Measurements from ENCODE around the gene MKNK2. TPM values are rescaled to one million over a fixed set of nuclear protein-coding genes. Genes with fewer than 3 reads are reported as not detected.

MKNK2 gene
- 32.4 TPM for total RNA-seq

DNA sequence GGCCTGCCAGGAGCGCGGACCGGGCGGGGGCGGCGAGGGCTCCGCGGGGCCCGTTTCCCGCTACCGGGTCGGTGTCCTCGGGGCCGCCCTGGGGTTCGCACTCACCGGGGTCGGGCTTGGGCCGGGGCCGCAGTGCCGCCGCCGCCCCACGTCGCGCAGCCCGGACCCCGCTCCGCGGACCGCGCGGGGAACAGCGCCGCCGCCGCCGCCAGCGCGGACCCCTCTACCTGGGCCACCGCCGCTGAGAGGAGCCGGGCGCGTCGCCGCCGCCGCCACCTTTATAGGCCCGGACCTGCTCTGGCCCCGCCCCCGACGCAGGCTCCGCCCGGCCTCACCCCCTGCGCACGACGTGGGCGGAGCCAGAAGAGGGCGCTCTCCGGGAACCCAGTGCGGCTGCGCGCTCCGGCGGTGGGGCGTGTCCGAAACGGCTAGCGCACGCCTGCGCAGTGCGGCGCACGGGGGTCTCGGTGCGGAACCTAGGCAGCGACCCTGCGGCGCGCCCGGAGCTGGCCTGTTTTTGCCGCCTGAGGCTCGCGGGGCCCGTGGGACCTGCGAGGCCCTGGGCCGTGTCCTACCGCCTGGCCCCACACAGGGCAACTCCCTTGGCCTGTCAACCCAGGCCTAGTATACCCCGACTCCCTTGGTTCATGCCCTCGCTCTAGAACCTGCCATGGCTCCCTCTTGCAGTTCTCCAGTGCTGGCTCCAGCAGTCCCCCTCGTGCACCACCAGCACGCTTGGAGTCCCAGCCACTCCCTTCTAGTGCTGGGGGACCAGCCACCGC, at the start of gene MKNK2:
TSS of gene MKNK2 (minus strand) at position 254 of the 782 bp plus-strand sequence. CDS start 393 bp downstream, outside the sequence.
- H3K4me3 ChIP-seq (ENCODE audit: low read length in 3 of 3): peak within 1 kb of the TSS; percentile 85 to 93 (median 90)
- peak within 1 kb of the TSS; percentile 96 for H3K27ac ChIP-seq (ENCODE audit: low read depth, low read length)
- H3K9me3 ChIP-seq (ENCODE audit: control insufficient read depth in 3 of 3, low read length in 3 of 3): no peaks in the 10 kb centered on the region
- no peaks in the 10 kb centered on the region for H3K27me3 ChIP-seq (ENCODE audit: control insufficient read depth in 3 of 3, insufficient read depth in 3 of 3, low read length in 3 of 3)
- peaks cover 56 to 72% (median 68%) of the 10 kb centered on the region in 3 donors for H3K4me1 ChIP-seq (ENCODE audit: control insufficient read depth in 3 of 3, insufficient read depth in 3 of 3, low read length in 3 of 3)
- H3K36me3 ChIP-seq (ENCODE audit: control insufficient read depth in 3 of 3, insufficient read depth in 3 of 3, low read length in 3 of 3): peaks cover 5 to 16% (median 6%) of the 10 kb centered on the region in 3 donors
- H3K9ac ChIP-seq (ENCODE audit: low read depth in 1 of 3, low read length in 3 of 3): peak within 1 kb of the TSS; percentile 93 to 99 (median 97)

DNA sequence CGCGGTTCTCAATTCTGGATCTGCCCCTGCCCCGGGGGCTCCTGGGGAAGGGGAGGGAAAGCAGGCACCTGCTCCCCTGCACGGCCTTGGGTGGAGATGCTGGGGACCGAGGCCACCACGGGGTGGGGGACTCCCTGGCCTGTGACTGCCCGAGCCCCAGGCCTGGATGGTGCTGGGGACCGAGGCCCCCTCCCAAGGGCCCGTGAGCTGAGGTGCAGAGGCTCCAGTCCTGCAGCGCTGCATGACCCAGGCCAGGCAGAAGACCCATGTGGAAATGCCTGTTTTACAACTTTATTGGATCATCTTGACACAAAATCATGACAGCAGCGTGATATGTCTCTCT, 49.6 kb upstream of the MKNK2 start:
- no peak overlapping the region for H3K4me3 ChIP-seq (ENCODE audit: low read length in 3 of 3)
- no peaks in the 10 kb centered on the region for H3K9me3 ChIP-seq (ENCODE audit: control insufficient read depth in 3 of 3, low read length in 3 of 3)
- no peak overlapping the region for H3K27ac ChIP-seq (ENCODE audit: low read depth, low read length)
- no peak overlapping the region for H3K9ac ChIP-seq (ENCODE audit: low read depth in 1 of 3, low read length in 3 of 3)
- no peaks in the 10 kb centered on the region for H3K27me3 ChIP-seq (ENCODE audit: control insufficient read depth in 3 of 3, insufficient read depth in 3 of 3, low read length in 3 of 3)
- H3K4me1 ChIP-seq (ENCODE audit: control insufficient read depth in 3 of 3, insufficient read depth in 3 of 3, low read length in 3 of 3): peaks cover 7 to 13% (median 11%) of the 10 kb centered on the region in 3 donors
- H3K36me3 ChIP-seq (ENCODE audit: control insufficient read depth in 3 of 3, insufficient read depth in 3 of 3, low read length in 3 of 3): peaks cover 26 to 35% (median 26%) of the 10 kb centered on the region in 3 donors

GRCh38 chr19:2099937-2100718, 49.1 kb upstream of the MKNK2 start:
- H3K36me3 ChIP-seq (ENCODE audit: control insufficient read depth in 3 of 3, insufficient read depth in 3 of 3, low read length in 3 of 3): peaks cover 23 to 33% (median 26%) of the 10 kb centered on the region in 3 donors
- peaks cover 9 to 17% (median 13%) of the 10 kb centered on the region in 3 donors for H3K4me1 ChIP-seq (ENCODE audit: control insufficient read depth in 3 of 3, insufficient read depth in 3 of 3, low read length in 3 of 3)
- no peak overlapping the region for H3K9ac ChIP-seq (ENCODE audit: low read depth in 1 of 3, low read length in 3 of 3)
- H3K9me3 ChIP-seq (ENCODE audit: control insufficient read depth in 3 of 3, low read length in 3 of 3): no peaks in the 10 kb centered on the region
- H3K27ac ChIP-seq (ENCODE audit: low read depth, low read length): no peak overlapping the region
- no peaks in the 10 kb centered on the region for H3K27me3 ChIP-seq (ENCODE audit: control insufficient read depth in 3 of 3, insufficient read depth in 3 of 3, low read length in 3 of 3)
- no peak overlapping the region for H3K4me3 ChIP-seq (ENCODE audit: low read length in 3 of 3)

- Histone ChIP-seq H3K36me3 (ENCODE audit: control insufficient read depth in 3 of 3, insufficient read depth in 3 of 3, low read length in 3 of 3) (peaks cover 23 to 31% (median 26%) of the 10 kb centered on the region in 3 donors), H3K4me1 (ENCODE audit: control insufficient read depth in 3 of 3, insufficient read depth in 3 of 3, low read length in 3 of 3) (peaks cover 16 to 23% (median 21%) of the 10 kb centered on the region in 3 donors), H3K27me3 (ENCODE audit: control insufficient read depth in 3 of 3, insufficient read depth in 3 of 3, low read length in 3 of 3) (no peaks in the 10 kb centered on the region), H3K9ac (ENCODE audit: low read depth in 1 of 3, low read length in 3 of 3) (peak overlapping the region in 1 of 3 donors; percentile 54), H3K9me3 (ENCODE audit: control insufficient read depth in 3 of 3, low read length in 3 of 3) (no peaks in the 10 kb centered on the region), H3K4me3 (ENCODE audit: low read length in 3 of 3) (no peak overlapping the region), H3K27ac (ENCODE audit: low read depth, low read length) (no peak overlapping the region)
Measured at GRCh38 chr19:2099054-2099501, 48.0 kb upstream of the MKNK2 start.

DNA sequence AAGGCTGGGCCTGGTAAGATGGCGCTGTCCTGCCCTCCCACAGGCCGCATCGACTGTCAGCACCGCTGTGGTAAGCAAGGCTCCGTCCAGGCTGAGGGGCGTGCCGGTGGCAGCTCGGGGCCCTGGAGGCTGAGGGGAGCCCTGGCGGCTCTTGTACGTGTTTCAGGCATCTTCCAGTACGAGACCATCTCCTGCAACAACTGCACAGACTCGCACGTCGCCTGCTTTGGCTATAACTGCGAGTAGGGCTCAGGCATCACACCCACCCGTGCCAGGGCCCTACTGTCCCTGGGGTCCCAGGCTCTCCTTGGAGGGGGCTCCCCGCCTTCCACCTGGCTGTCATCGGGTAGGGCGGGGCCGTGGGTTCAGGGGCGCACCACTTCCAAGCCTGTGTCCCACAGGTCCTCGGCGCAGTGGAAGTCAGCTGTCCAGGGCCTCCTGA, 46.9 kb upstream of the MKNK2 start:
- peaks cover 16 to 31% (median 24%) of the 10 kb centered on the region in 3 donors for H3K4me1 ChIP-seq (ENCODE audit: control insufficient read depth in 3 of 3, insufficient read depth in 3 of 3, low read length in 3 of 3)
- H3K9me3 ChIP-seq (ENCODE audit: control insufficient read depth in 3 of 3, low read length in 3 of 3): no peaks in the 10 kb centered on the region
- no peak overlapping the region for H3K27ac ChIP-seq (ENCODE audit: low read depth, low read length)
- no peaks in the 10 kb centered on the region for H3K27me3 ChIP-seq (ENCODE audit: control insufficient read depth in 3 of 3, insufficient read depth in 3 of 3, low read length in 3 of 3)
- H3K4me3 ChIP-seq (ENCODE audit: low read length in 3 of 3): no peak overlapping the region
- peak overlapping the region; percentile 4 to 79 (median 66) for H3K9ac ChIP-seq (ENCODE audit: low read depth in 1 of 3, low read length in 3 of 3)
- H3K36me3 ChIP-seq (ENCODE audit: control insufficient read depth in 3 of 3, insufficient read depth in 3 of 3, low read length in 3 of 3): peaks cover 26% of the 10 kb centered on the region in 3 donors

- Histone ChIP-seq H3K36me3 (ENCODE audit: control insufficient read depth in 3 of 3, insufficient read depth in 3 of 3, low read length in 3 of 3) (peaks cover 26% of the 10 kb centered on the region in 3 donors), H3K27ac (ENCODE audit: low read depth, low read length) (peak overlapping the region; percentile 76), H3K4me1 (ENCODE audit: control insufficient read depth in 3 of 3, insufficient read depth in 3 of 3, low read length in 3 of 3) (peaks cover 16 to 31% (median 24%) of the 10 kb centered on the region in 3 donors), H3K27me3 (ENCODE audit: control insufficient read depth in 3 of 3, insufficient read depth in 3 of 3, low read length in 3 of 3) (no peaks in the 10 kb centered on the region), H3K4me3 (ENCODE audit: low read length in 3 of 3) (peak overlapping the region; percentile 63 to 82 (median 74)), H3K9me3 (ENCODE audit: control insufficient read depth in 3 of 3, low read length in 3 of 3) (no peaks in the 10 kb centered on the region), H3K9ac (ENCODE audit: low read depth in 1 of 3, low read length in 3 of 3) (peak overlapping the region; percentile 66 to 79 (median 76))
Measured at GRCh38 chr19:2097203-2097885, 46.3 kb upstream of the MKNK2 start.

GRCh38 chr19:2096480-2097202, 45.6 kb upstream of the MKNK2 start, which contains the start of gene IZUMO4:
Gene IZUMO4, plus strand, starts transcription at chr19:2096915. Its CDS starts 31 bp downstream, at chr19:2096946.
- Histone ChIP-seq H3K36me3 (ENCODE audit: control insufficient read depth in 3 of 3, insufficient read depth in 3 of 3, low read length in 3 of 3) (peaks cover 21 to 22% (median 21%) of the 10 kb centered on the region in 3 donors), H3K27me3 (ENCODE audit: control insufficient read depth in 3 of 3, insufficient read depth in 3 of 3, low read length in 3 of 3) (no peaks in the 10 kb centered on the region), H3K9me3 (ENCODE audit: control insufficient read depth in 3 of 3, low read length in 3 of 3) (no peaks in the 10 kb centered on the region), H3K4me3 (ENCODE audit: low read length in 3 of 3) (peak within 1 kb of the TSS; percentile 72 to 82 (median 81)), H3K4me1 (ENCODE audit: control insufficient read depth in 3 of 3, insufficient read depth in 3 of 3, low read length in 3 of 3) (peaks cover 16 to 34% (median 24%) of the 10 kb centered on the region in 3 donors), H3K27ac (ENCODE audit: low read depth, low read length) (peak within 1 kb of the TSS; percentile 88), H3K9ac (ENCODE audit: low read depth in 1 of 3, low read length in 3 of 3) (peak within 1 kb of the TSS; percentile 76 to 82 (median 80))

GRCh38 chr19:2096034-2096479, 45.0 kb upstream of the MKNK2 start, which contains the start of gene MOB3A:
Gene MOB3A, minus strand, starts transcription at chr19:2096326. Its CDS starts 17,766 bp downstream, at chr19:2078560.
- Histone ChIP-seq H3K27me3 (ENCODE audit: control insufficient read depth in 3 of 3, insufficient read depth in 3 of 3, low read length in 3 of 3) (no peaks in the 10 kb centered on the region), H3K36me3 (ENCODE audit: control insufficient read depth in 3 of 3, insufficient read depth in 3 of 3, low read length in 3 of 3) (peaks cover 15 to 16% (median 15%) of the 10 kb centered on the region in 3 donors), H3K9ac (ENCODE audit: low read depth in 1 of 3, low read length in 3 of 3) (peak within 1 kb of the TSS; percentile 76 to 82 (median 80)), H3K9me3 (ENCODE audit: control insufficient read depth in 3 of 3, low read length in 3 of 3) (no peaks in the 10 kb centered on the region), H3K27ac (ENCODE audit: low read depth, low read length) (peak within 1 kb of the TSS; percentile 88), H3K4me3 (ENCODE audit: low read length in 3 of 3) (peak within 1 kb of the TSS; percentile 72 to 82 (median 81)), H3K4me1 (ENCODE audit: control insufficient read depth in 3 of 3, insufficient read depth in 3 of 3, low read length in 3 of 3) (peaks cover 17 to 37% (median 26%) of the 10 kb centered on the region in 3 donors)
